ENCODE results near the gene BACH2. TPM values are rescaled to one million over a fixed set of nuclear protein-coding genes. Genes with fewer than 3 reads are reported as not detected.

Gene BACH2
- total RNA-seq, 1 donor from 2014 or later = 90.4 TPM

DNA sequence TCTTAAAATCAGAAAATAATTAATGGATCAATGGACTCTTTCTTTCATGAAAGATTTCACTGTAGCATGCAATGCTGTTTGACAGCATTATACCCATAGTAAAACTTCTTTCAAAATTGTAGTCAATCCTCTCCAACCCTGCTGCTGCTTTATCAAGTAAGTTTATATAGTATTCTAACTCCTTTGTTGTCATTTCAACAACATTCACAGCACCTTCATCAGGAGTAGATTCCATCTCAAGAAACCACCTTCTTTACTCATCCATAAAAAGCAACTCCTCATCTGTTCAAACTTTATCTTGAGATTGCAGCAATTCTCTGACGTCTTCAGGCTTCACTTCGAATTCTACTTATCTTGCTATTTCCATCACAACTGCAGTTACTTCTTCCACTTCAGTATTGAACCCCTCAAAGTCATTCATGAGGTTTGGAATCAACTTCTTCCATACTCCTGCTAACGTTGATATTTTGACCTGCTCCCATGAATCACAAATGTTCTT is 26.4 kb upstream of the BACH2 start:
- intact Hi-C loops (cut with micrococcal nuclease) = no loop called here
- no peak for TF ChIP-seq CTCF (IDR thresholded peaks at IDR 0.05)
- Mint-ChIP-seq H3K4me1 (peaks cover 27% of the 10 kb centered on the region), H3K4me3 (no peak overlapping the region), H3K27ac (no peak overlapping the region), H3K36me3 (ENCODE audit: low read depth) (no peaks in the 10 kb centered on the region), H3K9me3 (peaks cover 2% of the 10 kb centered on the region), H3K27me3 (no peaks in the 10 kb centered on the region)
- no peak for DNase-seq
- POLR2A ChIA-PET = no interaction called here
- CTCF ChIA-PET = no interaction called here
- no peak for ATAC-seq (ENCODE audit: low read depth)

DNA sequence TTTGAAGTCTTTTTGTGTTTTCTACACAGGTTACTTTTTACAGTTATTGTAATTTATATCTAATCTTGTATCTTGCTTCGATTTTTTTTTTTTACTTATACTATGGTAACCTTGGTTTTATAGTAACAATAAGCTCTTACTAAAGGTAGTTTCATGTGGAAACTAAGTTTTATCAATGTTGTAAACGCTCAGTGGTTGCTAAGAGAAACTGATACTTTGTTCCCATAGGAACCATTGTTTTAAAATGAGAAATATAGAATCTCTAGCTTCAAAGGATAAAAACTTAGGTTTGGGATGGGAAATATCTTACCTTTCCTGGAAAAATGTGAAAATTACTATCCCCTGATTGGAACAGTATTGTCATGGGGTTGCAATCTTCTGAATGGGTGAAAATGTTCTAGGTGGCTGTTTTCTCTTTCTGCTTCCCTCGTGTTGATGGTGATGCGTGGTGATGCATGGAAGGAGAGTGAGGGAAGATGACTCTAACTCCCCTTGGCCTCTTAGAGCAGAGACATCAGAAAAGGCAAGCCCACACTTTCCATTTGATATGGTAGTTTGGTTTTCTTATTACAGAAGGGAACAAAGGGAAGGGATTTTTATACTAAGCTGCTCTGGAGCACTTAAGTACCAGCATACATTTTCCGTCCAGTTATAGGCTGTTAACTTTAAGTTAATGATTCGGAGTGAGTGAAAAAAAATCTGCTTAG is 23.5 kb upstream of the BACH2 start:
- intact Hi-C loops (cut with micrococcal nuclease) = no loop called here
- H3K4me3 Mint-ChIP-seq = no peak overlapping the region

DNA sequence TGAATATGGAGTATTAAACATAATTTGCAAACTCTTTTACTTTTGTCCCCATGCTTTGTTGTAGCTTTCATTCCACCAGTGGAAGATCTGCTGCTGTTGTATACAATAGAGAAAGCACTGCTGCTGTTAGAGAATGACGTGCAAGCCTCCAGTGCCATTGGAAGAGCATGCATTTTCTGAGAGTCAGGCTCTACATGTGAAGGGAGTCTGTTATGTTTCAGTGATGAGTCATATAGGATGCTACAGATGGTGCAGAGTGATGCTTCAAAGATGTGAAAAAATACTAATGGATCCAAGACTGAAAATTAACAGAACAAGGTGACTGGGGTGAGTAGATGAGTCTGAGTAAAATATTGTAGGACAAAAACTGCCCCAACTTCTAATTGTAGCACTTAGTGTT is 22.4 kb upstream of the BACH2 start:
- no peak for TF ChIP-seq CTCF (IDR thresholded peaks at IDR 0.05)
- DNase-seq (no peak), ATAC-seq (ENCODE audit: low read depth) (no peak)
- H3K36me3 Mint-ChIP-seq (ENCODE audit: low read depth) = no peaks in the 10 kb centered on the region
- ChIA-PET POLR2A (interaction anchor here (1.3 kb wide), 1 partner anchor 23 kb away, joined by 3 read pairs; no protein-coding TSS in a partner anchor), CTCF (no interaction called here)
- peaks cover 2% of the 10 kb centered on the region for H3K9me3 Mint-ChIP-seq
- intact Hi-C loops (cut with micrococcal nuclease) = no loop called here
- no peak overlapping the region for H3K27ac Mint-ChIP-seq
- H3K4me1 Mint-ChIP-seq = peaks cover 52% of the 10 kb centered on the region
- no peaks in the 10 kb centered on the region for H3K27me3 Mint-ChIP-seq
- H3K4me3 Mint-ChIP-seq = no peak overlapping the region

More for the DNA sequence above, 23.5 kb upstream of the BACH2 start:
- Mint-ChIP-seq H3K9me3 (peaks cover 2% of the 10 kb centered on the region), H3K27ac (no peak overlapping the region), H3K4me1 (peaks cover 43% of the 10 kb centered on the region), H3K27me3 (no peaks in the 10 kb centered on the region), H3K36me3 (ENCODE audit: low read depth) (no peaks in the 10 kb centered on the region)
- DNase-seq = no peak
- TF ChIP-seq CTCF (IDR thresholded peaks at IDR 0.05) = no peak
- POLR2A ChIA-PET = interaction anchor here (1.3 to 1.4 kb wide), 2 partner anchors 24 to 27 kb away, joined by 3 read pairs; no protein-coding TSS in a partner anchor
- no peak for ATAC-seq (ENCODE audit: low read depth)
- CTCF ChIA-PET = no interaction called here

GRCh38 chr6:90315986-90316385 is 19.3 kb upstream of the BACH2 start:
- no peaks in the 10 kb centered on the region for H3K9me3 Mint-ChIP-seq
- ChIA-PET CTCF (interaction anchor here (0.6 to 2.2 kb wide), 5 partner anchors 19 to 163 kb away, joined by 3 to 8 read pairs (median 5); no protein-coding TSS in a partner anchor), POLR2A (interaction anchor here (0.8 to 2.9 kb wide), 19 partner anchors 10 to 82 kb away, joined by 3 to 48 read pairs (median 5); partner anchors contain the start of gene BACH2)
- ATAC-seq (ENCODE audit: low read depth) (no peak), DNase-seq (no peak)
- intact Hi-C loops (cut with micrococcal nuclease) = loop anchor here (1.0 to 2.0 kb wide), 6 partner anchors 13 to 77 kb away; partner anchors contain the start of gene BACH2
- H3K36me3 Mint-ChIP-seq (ENCODE audit: low read depth) = no peaks in the 10 kb centered on the region
- no peaks in the 10 kb centered on the region for H3K27me3 Mint-ChIP-seq
- peaks cover 74% of the 10 kb centered on the region for H3K4me1 Mint-ChIP-seq
- peak overlapping the region; percentile 91 for H3K27ac Mint-ChIP-seq
- TF ChIP-seq CTCF (IDR thresholded peaks at IDR 0.05) = no peak
- peak overlapping the region; percentile 55 for H3K4me3 Mint-ChIP-seq

DNA sequence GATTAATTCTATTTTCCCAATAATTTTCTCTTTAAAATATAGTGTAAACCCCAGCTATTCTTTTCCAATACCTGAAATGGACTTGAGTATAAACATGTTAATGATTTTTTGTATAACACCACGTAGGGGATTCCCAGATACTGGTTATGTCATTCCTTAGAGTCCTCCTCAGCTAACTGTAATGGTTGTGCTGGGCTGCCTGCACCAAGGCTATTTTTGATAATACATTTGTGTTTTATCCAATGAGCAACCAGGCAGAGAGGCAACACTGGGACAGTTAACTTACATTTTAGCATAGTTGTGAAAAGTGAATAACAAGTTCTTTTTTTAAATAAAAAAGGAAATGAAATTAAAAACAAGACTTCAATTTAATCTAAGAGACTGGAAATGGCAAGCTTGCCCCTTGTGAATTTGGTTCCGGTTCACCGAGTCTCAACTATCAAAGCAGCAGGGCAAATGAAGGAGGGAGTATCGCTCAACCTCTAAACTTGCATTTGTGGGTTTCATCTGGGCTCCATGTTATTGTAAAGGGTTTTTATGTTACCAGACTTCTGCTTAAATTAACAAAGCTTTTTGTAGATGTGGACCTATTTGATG is 18.8 kb upstream of the BACH2 start:
- Mint-ChIP-seq H3K27me3 (no peaks in the 10 kb centered on the region), H3K4me1 (peaks cover 72% of the 10 kb centered on the region), H3K36me3 (ENCODE audit: low read depth) (no peaks in the 10 kb centered on the region), H3K9me3 (no peaks in the 10 kb centered on the region), H3K4me3 (peak overlapping the region; percentile 55), H3K27ac (peak overlapping the region; percentile 91)
- TF ChIP-seq CTCF (IDR thresholded peaks at IDR 0.05) = no peak
- ChIA-PET CTCF (interaction anchor here (1.4 to 2.2 kb wide), 4 partner anchors 60 to 164 kb away, joined by 4 to 8 read pairs (median 5); no protein-coding TSS in a partner anchor), POLR2A (interaction anchor here (0.8 to 2.9 kb wide), 20 partner anchors 9 to 83 kb away, joined by 3 to 48 read pairs (median 4); partner anchors contain the start of gene BACH2)
- ATAC-seq (ENCODE audit: low read depth) (peak; percentile 84), DNase-seq (no peak)
- intact Hi-C loops (cut with micrococcal nuclease) = loop anchor here (1.0 to 2.0 kb wide), 6 partner anchors 12 to 78 kb away; partner anchors contain the start of gene BACH2
